Endothelial cell of umbilical vein (primary cell): Measurements from ENCODE around the gene STRBP. TPM values are rescaled to one million over a fixed set of nuclear protein-coding genes. Genes with fewer than 3 reads are reported as not detected.

Experiments used
- BruUV-seq: library from RNA; stranded (reverse); fragments of 400-500 nt; replicated peaks from 2 replicates; lab custom pipeline; 2021; lab: Mats Ljungman, UMichigan
- CTCF ChIA-PET: fragments of 300-600, 350-600 bp; sonication (Branson Sonifier 250); formaldehyde crosslinking; loops from one replicate; lab custom pipeline; 2021; ENCODE audit warnings: antibody characterized with exemption, inconsistent platforms; lab: Charles Lee
- POLR2A ChIA-PET: fragments of 300-600, 350-600 bp; sonication (Branson Sonifier 250); formaldehyde crosslinking; loops from one replicate; lab custom pipeline; 2021; ENCODE audit warnings: antibody characterized with exemption, inconsistent platforms; lab: Charles Lee
- DNase-seq: peaks from one replicate; pipeline ENCODE4 v3.0.0-alpha.2; 2011; ENCODE audit warnings: low read depth, low spot score
- FAIRE-seq: peaks from 2 replicates; lab custom pipeline; 2011; peaks lifted over from hg19 to GRCh38; lab: Jason Lieb, UNC
- H2AFZ ChIP-seq: 2 replicates; pipeline ENCODE4 v1.6.0; 2012; ENCODE audit warnings: low read depth, low read length, control low read depth, inconsistent platforms
- H3K27ac ChIP-seq: 2 replicates; pipeline ENCODE4 v1.5.1; 2011; ENCODE audit warnings: low read depth, mild to moderate bottlenecking, control low read depth, low read length, moderate library complexity; ENCODE audit not compliant: insufficient read depth
- H3K27me3 ChIP-seq, 2 experiments: 2 replicates each; pipeline versions ENCODE4 v1.6.0 to v1.6.1; 2011; ENCODE audit warnings: low read length in 2 of 2, mixed read lengths in 1 of 2; ENCODE audit not compliant: control insufficient read depth in 2 of 2, insufficient read depth in 2 of 2
- H3K36me3 ChIP-seq, 2 experiments: 2 replicates in 1 of 2; 3 replicates in 1 of 2; pipeline ENCODE4 v1.5.1; 2011; ENCODE audit warnings: low read length in 2 of 2, mild to moderate bottlenecking in 1 of 2, moderate library complexity in 1 of 2; ENCODE audit not compliant: control insufficient read depth in 2 of 2, insufficient read depth in 2 of 2; ENCODE audit errors: extremely low read depth in 1 of 2
- H3K4me1 ChIP-seq: 3 replicates; pipeline ENCODE4 v1.5.1; 2011; ENCODE audit warnings: mild to moderate bottlenecking, low read length; ENCODE audit not compliant: control insufficient read depth, insufficient read depth; ENCODE audit errors: extremely low read depth
- H3K4me2 ChIP-seq: 2 replicates; pipeline ENCODE4 v1.6.1; 2011; ENCODE audit warnings: low read length, control low read depth, mixed read lengths; ENCODE audit not compliant: insufficient read depth
- H3K4me3 ChIP-seq, 3 experiments: fragments of 200-600 bp in 1 of 3; sonication (generic), shearing (Covaris generic) in 1 of 3; replicated peaks in 1 of 3; 2 replicates each; pipeline ENCODE4 v1.5.1; 2011 to 2016; ENCODE audit warnings: control low read depth in 3 of 3, low read length in 3 of 3, mild to moderate bottlenecking in 2 of 3, inconsistent platforms in 1 of 3, low read depth in 1 of 3, moderate library complexity in 1 of 3; ENCODE audit not compliant: insufficient read depth in 1 of 3
- H3K79me2 ChIP-seq: 2 replicates; pipeline ENCODE4 v1.6.0; 2012; ENCODE audit warnings: low read length, inconsistent platforms; ENCODE audit not compliant: control insufficient read depth, insufficient read depth
- H3K9ac ChIP-seq: replicated peaks from 2 replicates; pipeline ENCODE3; 2011; ENCODE audit warnings: low read length, control low read depth; ENCODE audit not compliant: insufficient read depth; ENCODE audit errors: extremely low read depth
- H3K9me1 ChIP-seq: replicated peaks from 3 replicates; pipeline ENCODE4 v1.6.0; 2011; ENCODE audit warnings: mild to moderate bottlenecking, low read length; ENCODE audit not compliant: control insufficient read depth, insufficient read depth; ENCODE audit errors: extremely low read depth
- H3K9me3 ChIP-seq: replicated peaks from 2 replicates; pipeline ENCODE4 v1.5.1; 2012; ENCODE audit warnings: low read length, inconsistent platforms; ENCODE audit not compliant: control insufficient read depth, insufficient read depth
- H4K20me1 ChIP-seq: replicated peaks from 2 replicates; pipeline ENCODE3; 2011; ENCODE audit warnings: mild to moderate bottlenecking, low read length; ENCODE audit not compliant: control insufficient read depth, insufficient read depth; ENCODE audit errors: extremely low read depth
- CTCF ChIP-seq, 2 donors: IDR thresholded peaks; 1 replicate in 1 of 2; 2 replicates in 1 of 2; pipeline ENCODE4 v1.5.1; 2011; ENCODE audit warnings: low read length in 2 of 2, mild to moderate bottlenecking in 2 of 2, moderate library complexity in 2 of 2, control low read depth in 1 of 2, inconsistent platforms in 1 of 2, low read depth in 1 of 2; ENCODE audit not compliant: insufficient read depth in 1 of 2; ENCODE audit errors: extremely low read depth in 1 of 2
- EZH2 ChIP-seq: IDR thresholded peaks from 2 replicates; pipeline ENCODE4 v1.6.1; 2012; ENCODE audit warnings: borderline replicate concordance, low read depth, mild to moderate bottlenecking, moderate library complexity, low read length, inconsistent platforms; ENCODE audit not compliant: severe bottlenecking
- FOS ChIP-seq: IDR thresholded peaks from 2 replicates; pipeline ENCODE4 v1.6.1; 2011; ENCODE audit warnings: mild to moderate bottlenecking, low read length, moderate library complexity, borderline replicate concordance; ENCODE audit not compliant: insufficient read depth
- GATA2 ChIP-seq: IDR thresholded peaks from 2 replicates; pipeline ENCODE4 v1.7.0; 2011; ENCODE audit warnings: low read depth, mild to moderate bottlenecking, moderate library complexity, mixed read lengths, low read length; ENCODE audit not compliant: insufficient read length, insufficient read depth
- JUN ChIP-seq: IDR thresholded peaks from 2 replicates; pipeline ENCODE4 v1.6.1; 2011; ENCODE audit warnings: borderline replicate concordance, low read depth; ENCODE audit not compliant: insufficient read length, insufficient read depth
- MAX ChIP-seq: IDR thresholded peaks from 2 replicates; pipeline ENCODE4 v1.6.1; 2011; ENCODE audit not compliant: insufficient read depth, insufficient read length
- MYC ChIP-seq: IDR thresholded peaks from one replicate; pipeline ENCODE4 v1.6.1; 2011; ENCODE audit warnings: mild to moderate bottlenecking, low read depth, low read length
- POLR2A ChIP-seq: IDR thresholded peaks from 2 replicates; pipeline ENCODE4 v1.6.1; 2012; ENCODE audit warnings: low read depth, mild to moderate bottlenecking, control low read depth, low read length
- POLR2AphosphoS5 ChIP-seq: IDR thresholded peaks from 2 replicates; pipeline ENCODE4 v1.6.1; 2012; ENCODE audit warnings: low read depth, mild to moderate bottlenecking, control low read depth, low read length, moderate library complexity; ENCODE audit not compliant: insufficient read depth
- dilution Hi-C: fragments of 300-500 bp; cut with MboI; formaldehyde crosslinking; loops from one replicate; pipeline ENCODE4 v1.15.0; 2019; ENCODE audit warnings: low sequenced_read_pairs; ENCODE audit not compliant: extremely low pct_ligation_motif_present
- intact Hi-C: fragments of 100-400 bp; cut with micrococcal nuclease; formaldehyde crosslinking; loops from one replicate; pipeline ENCODE4 v1.10.0; 2022
- polyA plus RNA-seq, 4 experiments: library from polyadenylated mRNA; depleted of rRNA in 3 of 4; stranded (reverse) in 3 of 4; unstranded in 1 of 4; fragments of >200 nt; gene quantifications; 2 replicates each; pipeline versions ENCODE4 v1.2.1 to v1.2.3, GENCODE V29; 2011 to 2012; ENCODE audit warnings: missing spikeins in 1 of 4
- total RNA-seq: library from RNA; stranded (reverse); gene quantifications from 2 replicates; pipeline ENCODE4 v1.2.3, GENCODE V29; 2021

The STRBP gene
- total and polyA plus RNA-seq, 2 donors (not counting 3 experiments of a cell fraction or from before 2014, with no cell fraction given), result 7.7 to 15.4 TPM

- H3K9ac ChIP-seq, result no peak overlapping the region
- intact Hi-C loops (no loop called here), dilution Hi-C loops (no loop called here)
- no peaks in the 10 kb centered on the region for H3K9me1 ChIP-seq
- peaks cover 0 to 2% of the 10 kb centered on the region in 2 experiments for H3K36me3 ChIP-seq
- no peak overlapping the region for H3K4me2 ChIP-seq
- ChIA-PET POLR2A (no interaction called here), CTCF (interaction anchor here (0.7 to 1.3 kb wide), 3 partner anchors 13 to 908 kb away, joined by 3 to 4 read pairs (median 3); no protein-coding TSS in a partner anchor)
- TF ChIP-seq EZH2, result no peak
- no peak for TF ChIP-seq POLR2AphosphoS5
- no peak for TF ChIP-seq MYC
- TF ChIP-seq CTCF (IDR thresholded peaks at IDR 0.05; ENCODE audit: extremely low read depth in 1 of 2, insufficient read depth in 1 of 2, low read depth in 1 of 2, low read length in 2 of 2), result no peak
- no peak for TF ChIP-seq JUN
- no peak for TF ChIP-seq FOS
- no peak for TF ChIP-seq MAX
- no peak for TF ChIP-seq POLR2A
- TF ChIP-seq GATA2, result no peak
- DNase-seq, result no peak
- no TSS peak for BruUV-seq
- H3K27me3 ChIP-seq, result no peaks in the 10 kb centered on the region
- no peak overlapping the region for H3K27ac ChIP-seq
- no peaks in the 10 kb centered on the region for H3K4me1 ChIP-seq
- FAIRE-seq, result no peak
- H3K9me3 ChIP-seq, result no peaks in the 10 kb centered on the region
- H3K4me3 ChIP-seq, result no peak overlapping the region
- no peak overlapping the region for H2AFZ ChIP-seq
- no peaks in the 10 kb centered on the region for H3K79me2 ChIP-seq
- H4K20me1 ChIP-seq, result no peaks in the 10 kb centered on the region
Observed at GRCh38 chr9:123132696-123133095, 135.7 kb downstream of the STRBP start.
